ENCODE results near the gene POU4F1.

POU4F1 gene

DNA sequence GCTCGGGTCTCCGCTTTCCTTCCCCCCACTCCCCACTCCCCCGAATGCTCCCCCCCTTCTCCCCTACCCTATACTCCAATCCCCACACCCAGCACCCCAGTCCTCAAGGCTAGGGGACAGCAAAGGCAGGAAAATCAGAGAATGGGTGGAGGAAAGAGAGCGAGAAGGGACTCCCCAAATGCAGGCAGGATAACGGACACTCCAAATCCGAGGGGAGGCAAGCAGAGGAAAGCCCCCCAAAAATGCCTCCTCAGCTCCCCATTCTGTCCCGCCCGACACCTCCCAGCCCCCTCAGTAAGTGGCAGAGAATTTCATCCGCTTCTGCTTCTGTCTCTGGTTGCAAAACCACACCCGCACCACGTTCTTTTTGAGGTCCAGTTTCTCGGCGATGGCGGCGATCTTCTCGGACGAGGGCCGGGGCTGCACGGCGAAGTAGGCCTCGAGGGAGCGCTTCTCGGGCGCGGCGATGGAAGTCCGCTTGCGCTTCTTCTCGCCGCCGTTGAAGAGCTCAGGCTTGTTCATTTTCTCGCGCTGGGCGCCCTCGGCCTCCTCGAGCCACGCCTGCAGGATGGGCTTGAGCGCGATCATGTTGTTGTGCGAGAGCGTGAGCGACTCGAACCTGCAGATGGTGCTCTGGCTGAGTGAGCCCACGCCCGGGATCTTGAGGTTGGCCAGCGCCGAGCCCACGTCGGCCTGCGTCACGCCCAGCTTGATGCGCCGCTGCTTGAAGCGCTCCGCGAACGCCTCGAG lies 2.1 kb downstream of the POU4F1 start:
- TF ChIP-seq, protein P1, sequence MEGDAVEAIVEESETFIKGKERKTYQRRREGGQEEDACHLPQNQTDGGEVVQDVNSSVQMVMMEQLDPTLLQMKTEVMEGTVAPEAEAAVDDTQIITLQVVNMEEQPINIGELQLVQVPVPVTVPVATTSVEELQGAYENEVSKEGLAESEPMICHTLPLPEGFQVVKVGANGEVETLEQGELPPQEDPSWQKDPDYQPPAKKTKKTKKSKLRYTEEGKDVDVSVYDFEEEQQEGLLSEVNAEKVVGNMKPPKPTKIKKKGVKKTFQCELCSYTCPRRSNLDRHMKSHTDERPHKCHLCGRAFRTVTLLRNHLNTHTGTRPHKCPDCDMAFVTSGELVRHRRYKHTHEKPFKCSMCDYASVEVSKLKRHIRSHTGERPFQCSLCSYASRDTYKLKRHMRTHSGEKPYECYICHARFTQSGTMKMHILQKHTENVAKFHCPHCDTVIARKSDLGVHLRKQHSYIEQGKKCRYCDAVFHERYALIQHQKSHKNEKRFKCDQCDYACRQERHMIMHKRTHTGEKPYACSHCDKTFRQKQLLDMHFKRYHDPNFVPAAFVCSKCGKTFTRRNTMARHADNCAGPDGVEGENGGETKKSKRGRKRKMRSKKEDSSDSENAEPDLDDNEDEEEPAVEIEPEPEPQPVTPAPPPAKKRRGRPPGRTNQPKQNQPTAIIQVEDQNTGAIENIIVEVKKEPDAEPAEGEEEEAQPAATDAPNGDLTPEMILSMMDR (IDR thresholded peaks at IDR 0.05; ENCODE audit: control insufficient read depth, insufficient read depth, low read depth, low read length, missing control alignments): no peak
- H3K4me3 ChIP-seq (ENCODE audit: control insufficient read depth, low read depth, low read length): no peak overlapping the region
- no peak for DNase-seq (ENCODE audit: low read depth)

GRCh38 chr13:78600280-78600883 lies 3.0 kb downstream of the POU4F1 start:
- no peak overlapping the region for H3K4me3 ChIP-seq (ENCODE audit: control insufficient read depth, low read depth, low read length)
- TF ChIP-seq, protein P1 (IDR thresholded peaks at IDR 0.05; ENCODE audit: control insufficient read depth, insufficient read depth, low read depth, low read length, missing control alignments): no peak

DNA sequence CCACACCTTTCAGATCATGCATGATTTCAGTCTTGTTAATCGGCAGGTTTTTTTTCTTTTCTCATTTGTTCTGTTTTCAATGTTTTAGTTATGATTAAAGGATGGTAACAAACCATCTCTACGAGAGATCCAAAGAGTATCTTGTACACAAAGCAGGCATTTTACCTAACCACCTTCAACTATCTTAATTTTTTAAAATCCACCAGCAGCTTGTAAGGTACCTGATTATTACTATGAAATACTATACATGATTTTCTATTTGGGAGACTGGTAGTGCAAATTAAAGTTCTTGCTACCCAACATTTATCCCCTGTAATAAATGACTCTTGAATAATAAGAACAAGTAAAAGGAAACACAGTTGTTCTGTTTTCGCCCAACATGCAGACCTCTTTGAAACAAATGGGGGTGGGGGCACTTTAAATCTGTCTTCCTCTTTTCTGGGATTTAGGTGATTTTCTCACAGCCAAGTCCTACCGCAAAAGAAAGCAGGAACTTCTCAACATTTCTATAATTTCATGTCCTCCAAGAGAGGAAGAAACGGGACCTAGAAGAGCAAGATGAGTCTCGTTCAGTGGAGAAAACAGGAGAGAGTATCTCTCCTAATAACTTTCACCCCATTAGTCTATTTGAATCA lies 3.6 kb downstream of the POU4F1 start:
- TF ChIP-seq, protein P1 (IDR thresholded peaks at IDR 0.05; ENCODE audit: control insufficient read depth, insufficient read depth, low read depth, low read length, missing control alignments): no peak
- DNase-seq (ENCODE audit: low read depth): no peak
- H3K4me3 ChIP-seq (ENCODE audit: control insufficient read depth, low read depth, low read length): no peak overlapping the region

More at GRCh38 chr13:78600280-78600883, 3.0 kb downstream of the POU4F1 start:
- DNase-seq (ENCODE audit: low read depth): no peak

DNA sequence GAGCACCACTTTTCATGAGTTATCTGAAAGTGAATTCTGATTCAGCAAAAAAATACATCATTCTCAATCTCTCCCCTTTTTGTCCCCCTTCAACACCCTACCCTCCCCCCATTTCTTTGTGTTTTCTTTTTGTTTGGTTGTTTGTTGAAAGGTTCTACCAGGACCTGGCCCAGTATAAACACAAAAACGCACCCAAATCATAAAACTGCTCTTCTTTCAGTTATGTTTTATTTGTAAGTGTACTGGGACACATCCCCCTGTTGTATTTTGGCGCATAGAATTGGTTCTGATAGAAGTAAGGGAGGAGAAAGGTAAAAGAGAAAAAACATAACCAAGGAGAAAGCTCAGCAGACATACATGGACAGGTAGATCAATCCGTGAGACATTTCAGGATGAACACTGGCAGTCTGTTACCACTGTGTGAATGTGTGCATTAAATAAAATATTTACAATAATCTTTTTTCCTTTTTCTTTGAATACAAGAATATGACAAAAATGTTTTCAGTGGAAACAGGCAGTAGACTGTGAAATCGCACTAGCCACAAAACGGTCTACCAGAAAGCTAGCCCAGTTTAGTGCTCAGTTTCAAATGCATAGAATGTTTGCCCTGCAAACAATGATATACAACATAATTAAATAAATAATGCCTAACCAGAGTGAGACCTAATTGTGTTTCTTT lies 4.2 kb downstream of the POU4F1 start:
- no peak overlapping the region for H3K4me3 ChIP-seq (ENCODE audit: control insufficient read depth, low read depth, low read length)
- no peak for DNase-seq (ENCODE audit: low read depth)
- TF ChIP-seq, protein P1 (IDR thresholded peaks at IDR 0.05; ENCODE audit: control insufficient read depth, insufficient read depth, low read depth, low read length, missing control alignments): no peak

DNA sequence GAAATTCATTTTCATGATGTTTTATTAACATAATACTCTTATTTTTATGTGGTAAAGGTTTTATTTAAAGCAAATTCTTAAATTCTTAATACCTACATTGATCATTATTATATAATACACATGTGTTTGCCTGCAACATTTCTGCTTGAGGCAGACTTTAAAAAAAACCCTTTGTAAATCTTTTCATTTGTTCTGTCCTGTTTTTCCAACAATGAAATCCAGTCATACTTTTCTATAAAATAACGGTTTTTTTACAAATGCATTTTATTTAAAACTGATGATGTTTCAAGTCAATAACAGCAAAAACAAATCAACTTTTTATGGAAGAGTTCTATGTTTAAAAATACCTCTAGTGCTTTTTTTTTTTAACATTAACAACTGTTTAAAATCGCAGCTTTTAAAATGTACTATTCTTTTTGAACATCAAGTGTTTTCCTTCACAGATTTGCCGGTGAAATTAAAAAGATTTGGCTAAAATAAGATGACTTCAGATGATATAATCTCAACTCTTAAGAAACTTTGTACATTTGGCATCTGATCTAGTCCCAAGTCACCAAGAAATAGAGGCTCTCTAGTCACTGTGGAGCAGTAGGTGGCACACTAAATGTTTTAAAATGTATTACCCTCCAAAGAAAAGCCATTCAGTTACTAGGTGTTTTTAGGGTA lies 5.1 kb downstream of the POU4F1 start:
- DNase-seq (ENCODE audit: low read depth): no peak
- TF ChIP-seq, protein P1 (IDR thresholded peaks at IDR 0.05; ENCODE audit: control insufficient read depth, insufficient read depth, low read depth, low read length, missing control alignments): no peak
- H3K4me3 ChIP-seq (ENCODE audit: control insufficient read depth, low read depth, low read length): no peak overlapping the region

GRCh38 chr13:78597602-78597932 lies 5.8 kb downstream of the POU4F1 start:
- no peak for DNase-seq (ENCODE audit: low read depth)
- H3K4me3 ChIP-seq (ENCODE audit: control insufficient read depth, low read depth, low read length): no peak overlapping the region
- TF ChIP-seq, protein P1 (IDR thresholded peaks at IDR 0.05; ENCODE audit: control insufficient read depth, insufficient read depth, low read depth, low read length, missing control alignments): no peak

Data from AG09309 (cell line).